HG03571 (cell line): Measurements from ENCODE around the gene EEF1AKMT1.

Experiments used
- ATAC-seq: cut with Tn5 transposase; IDR thresholded peaks from one replicate; pipeline ENCODE4 v1.9.1; 2021; ENCODE audit not compliant: unreplicated experiment

EEF1AKMT1 gene

DNA sequence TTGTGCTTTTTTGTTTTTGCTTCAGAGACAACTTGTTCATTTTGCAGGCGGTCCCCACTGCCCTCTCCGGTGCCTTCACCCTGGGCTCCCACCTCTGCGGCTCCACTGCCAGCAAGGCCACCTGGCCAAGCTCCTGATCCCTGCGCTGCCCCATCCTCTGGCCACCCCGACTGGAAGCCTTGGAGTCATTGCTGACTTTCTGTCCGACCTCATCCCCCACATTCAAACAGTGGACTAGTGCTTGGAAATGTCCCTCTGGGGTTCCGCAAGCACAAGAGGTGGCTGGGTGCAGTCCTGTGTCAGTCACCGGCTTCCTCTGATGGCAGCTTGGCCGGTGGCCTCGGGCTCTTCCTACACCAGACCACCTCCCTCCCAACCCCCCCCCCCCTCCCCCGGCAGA is 53.3 kb downstream of the EEF1AKMT1 start:
- no peak for ATAC-seq

DNA sequence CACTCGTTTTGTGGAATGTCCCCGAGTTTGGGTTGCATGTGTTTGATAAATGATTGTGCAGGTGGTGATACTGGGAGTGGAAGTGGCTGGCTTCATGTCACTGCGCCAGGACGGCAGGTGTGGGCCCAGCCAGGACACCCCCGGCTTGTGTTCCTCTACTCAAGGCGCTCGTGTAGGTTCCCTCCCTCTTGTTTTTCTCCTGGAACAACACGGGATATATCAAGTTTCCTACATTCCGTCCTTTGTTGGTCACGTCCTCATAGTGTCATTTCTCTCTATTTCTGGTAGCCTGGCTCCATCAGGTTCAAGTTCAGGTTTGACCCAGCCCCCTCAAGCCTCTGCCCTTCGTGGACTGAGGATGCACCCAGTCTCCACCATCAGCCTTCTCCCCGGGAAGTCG is 54.0 kb downstream of the EEF1AKMT1 start:
- ATAC-seq, result no peak

DNA sequence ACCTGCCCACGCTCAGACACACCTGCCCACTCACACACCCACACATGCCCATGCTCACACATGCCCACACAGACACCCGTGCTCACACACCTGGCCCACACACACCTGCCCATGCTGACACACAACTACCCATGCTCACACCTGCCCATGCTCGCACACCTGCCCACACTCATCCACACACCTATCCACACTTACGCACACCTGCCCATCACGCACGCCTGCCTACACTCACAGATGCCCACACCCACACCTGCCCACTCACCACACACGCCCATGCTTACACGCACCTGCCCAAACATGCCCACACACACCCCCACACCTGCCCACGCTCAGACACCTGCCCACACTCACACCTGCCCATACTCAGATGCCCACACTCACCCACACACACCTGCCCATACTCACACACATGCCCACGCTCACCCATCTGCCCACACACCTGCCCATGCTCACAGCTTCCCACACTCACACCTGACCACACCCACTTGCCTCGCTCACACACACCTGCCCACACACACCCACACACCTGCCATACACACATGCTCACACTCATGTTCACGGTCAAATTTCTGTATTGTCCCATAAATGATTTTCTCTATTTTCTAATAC is 54.7 kb downstream of the EEF1AKMT1 start:
- no peak for ATAC-seq

DNA sequence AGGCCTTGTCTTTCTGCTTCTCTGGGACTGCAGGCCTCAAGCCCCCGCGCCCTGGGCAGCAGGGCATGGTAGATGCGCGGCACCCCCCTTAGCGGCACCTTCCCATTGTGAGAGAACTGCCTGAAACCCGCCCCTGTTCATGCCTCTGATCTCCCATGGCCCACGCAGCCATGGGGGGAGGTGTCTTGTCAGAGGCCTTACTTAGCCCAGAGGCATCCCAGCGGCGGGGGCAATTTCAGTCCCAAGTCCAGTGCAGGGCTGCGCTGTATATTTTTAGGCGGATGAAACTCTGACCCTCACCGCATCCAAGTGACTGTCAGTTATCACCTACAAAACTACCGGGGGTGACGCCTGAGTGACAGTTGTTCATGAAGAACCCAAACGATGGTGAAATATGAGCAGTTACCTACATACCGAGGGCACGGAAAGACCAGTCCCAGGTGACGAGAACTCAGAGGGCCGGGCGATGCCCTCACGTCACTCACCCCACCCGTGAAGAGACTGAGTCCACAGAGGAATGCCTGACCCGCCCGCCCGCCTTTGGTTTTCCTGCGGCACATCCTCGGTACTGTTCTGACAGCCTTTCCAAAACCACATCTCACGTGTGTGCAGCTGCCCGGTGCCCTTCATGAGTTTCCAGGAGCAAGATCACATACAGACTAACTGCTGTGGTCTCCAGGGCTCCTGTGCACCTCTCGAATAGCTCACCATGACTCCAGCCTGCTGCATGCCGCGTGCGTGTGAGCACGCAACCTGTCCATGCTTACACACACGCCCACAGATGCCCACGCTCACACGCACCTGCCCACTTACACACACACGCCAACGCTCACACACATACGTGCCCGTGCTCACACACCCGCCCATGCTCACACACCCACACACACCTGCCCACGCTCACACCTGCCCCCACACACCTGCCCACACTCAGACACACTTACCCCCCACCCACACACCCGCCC is 55.9 kb downstream of the EEF1AKMT1 start:
- no peak for ATAC-seq

DNA sequence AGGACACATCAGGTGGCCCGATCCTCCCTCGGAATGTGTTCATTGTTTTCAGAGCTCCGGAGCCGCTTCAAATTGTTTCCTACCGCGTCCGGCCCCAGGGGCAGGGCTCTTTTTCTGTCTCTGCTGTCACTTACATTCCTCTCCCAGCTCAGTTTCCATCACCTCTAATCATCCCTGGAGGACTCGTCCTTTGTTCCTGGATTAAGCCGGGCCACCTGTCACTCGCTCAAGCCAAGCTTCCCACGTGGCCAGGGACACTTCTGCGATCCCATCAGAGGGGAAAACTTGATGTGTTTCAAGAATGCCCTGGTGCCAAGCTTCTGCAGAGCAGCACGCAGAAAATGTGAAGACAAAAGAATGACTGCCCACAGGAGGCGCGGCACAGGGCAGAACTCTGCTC is 56.8 kb downstream of the EEF1AKMT1 start:
- no peak for ATAC-seq

DNA sequence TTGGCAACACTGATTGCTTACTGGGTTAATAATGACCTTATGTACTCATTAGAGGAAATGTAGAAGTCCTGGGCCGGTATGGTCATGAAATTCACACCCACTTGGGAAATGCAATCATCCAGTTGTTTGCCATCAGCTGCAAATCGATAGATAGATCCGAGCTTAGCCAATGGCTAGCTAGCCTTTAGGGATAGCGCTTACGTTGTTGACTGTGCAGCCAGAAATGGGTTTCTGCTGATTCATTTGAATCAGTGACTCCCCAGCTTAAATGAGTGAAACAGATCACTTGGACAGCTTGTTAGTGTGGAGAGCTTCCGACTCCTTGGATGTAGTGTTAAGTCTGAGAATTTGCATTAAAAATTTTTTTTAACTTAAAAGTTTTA is 58.4 kb downstream of the EEF1AKMT1 start:
- ATAC-seq, result no peak

DNA sequence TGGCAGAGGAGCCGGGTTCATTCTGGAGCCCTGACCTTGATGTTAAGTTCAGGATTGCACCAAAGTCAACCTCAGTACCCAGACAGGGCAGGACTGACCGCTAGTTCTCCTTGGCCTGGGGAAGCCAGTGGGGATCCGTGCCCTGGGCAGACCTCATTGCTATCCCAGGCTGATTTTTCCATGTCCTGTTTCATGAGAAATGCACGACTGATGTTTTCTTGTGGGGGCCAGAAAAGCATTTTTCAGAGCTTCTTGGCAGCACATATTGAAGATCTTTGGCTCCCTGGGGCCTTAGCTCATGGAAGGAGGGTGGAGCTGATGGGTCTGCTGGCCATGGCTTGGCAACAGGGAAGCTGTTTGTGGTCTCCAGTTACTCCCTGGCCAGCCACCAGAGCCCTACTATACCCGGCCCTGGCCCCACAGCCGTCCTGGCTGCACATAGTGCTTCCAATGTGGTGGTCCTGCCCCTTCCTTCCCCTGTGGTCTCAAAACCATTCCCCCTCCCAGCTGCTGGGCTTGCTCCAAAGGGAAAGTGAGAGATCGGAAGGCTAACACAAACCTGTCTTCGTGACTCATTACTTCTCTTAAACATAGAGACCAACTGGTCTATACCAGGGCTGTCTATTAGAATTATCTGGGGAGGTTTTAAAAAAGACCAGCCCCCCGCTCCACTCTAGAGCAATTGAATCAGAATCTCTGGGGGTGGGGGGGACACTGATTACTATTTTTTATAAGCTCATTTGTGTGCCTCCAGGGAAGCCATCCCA is 59.0 kb downstream of the EEF1AKMT1 start:
- no peak for ATAC-seq

DNA sequence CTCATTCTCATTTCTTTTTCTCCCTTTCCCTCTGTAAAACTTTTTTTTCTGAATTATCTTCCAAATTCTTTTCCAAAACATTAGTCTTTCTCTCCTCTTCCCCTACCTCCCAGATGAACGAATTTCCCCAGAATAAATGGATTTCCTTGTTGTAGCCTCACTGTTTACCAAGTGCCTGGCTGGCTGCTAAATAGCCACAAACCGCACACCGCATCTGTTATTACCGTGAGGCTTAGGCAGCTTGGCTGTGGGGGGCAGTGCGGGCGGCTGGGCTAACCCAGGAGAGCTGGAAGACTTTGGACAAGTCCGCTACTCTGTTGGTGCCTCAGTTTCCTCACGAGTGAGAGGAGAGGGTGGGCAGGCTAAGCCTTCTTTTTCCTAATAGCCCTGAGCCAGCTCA is 59.6 kb downstream of the EEF1AKMT1 start:
- no peak for ATAC-seq

DNA sequence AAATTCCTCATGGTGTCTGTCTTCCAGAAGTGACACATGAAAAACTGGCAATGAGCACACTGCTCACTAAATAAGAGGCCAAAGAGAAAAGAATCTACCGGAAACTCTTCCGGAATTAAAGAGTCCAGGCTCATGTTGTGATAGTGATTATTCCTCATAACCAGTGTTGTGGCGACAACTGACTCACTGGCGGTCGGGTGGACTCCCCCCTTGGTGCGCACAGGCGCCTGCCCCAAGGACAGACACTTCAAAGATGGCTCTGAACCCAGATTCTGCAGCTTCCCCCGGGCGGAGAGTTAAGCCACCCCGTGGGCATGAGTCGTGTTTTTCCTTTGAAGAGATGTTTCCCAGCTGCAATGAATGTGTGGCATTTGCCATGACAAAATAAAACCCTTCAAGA is 60.0 kb downstream of the EEF1AKMT1 start:
- ATAC-seq, result no peak

DNA sequence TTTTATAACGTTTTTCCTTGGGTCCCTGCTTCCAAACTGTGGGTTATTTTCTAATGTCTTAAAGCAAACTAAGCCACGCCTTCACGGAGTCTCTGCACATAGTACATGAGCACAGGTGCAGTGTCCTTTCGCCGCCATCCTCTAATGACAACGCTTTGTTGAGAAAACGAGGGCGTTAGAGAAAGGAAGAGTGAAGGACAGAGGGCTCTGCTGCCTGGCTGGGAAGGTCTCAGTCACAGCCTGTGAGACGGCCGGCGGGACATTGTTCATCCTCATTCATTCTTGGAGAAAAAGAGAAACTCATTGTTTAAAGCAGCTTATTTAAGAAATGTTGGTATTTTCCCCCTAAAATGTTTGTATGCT is 60.8 kb downstream of the EEF1AKMT1 start:
- ATAC-seq, result no peak

DNA sequence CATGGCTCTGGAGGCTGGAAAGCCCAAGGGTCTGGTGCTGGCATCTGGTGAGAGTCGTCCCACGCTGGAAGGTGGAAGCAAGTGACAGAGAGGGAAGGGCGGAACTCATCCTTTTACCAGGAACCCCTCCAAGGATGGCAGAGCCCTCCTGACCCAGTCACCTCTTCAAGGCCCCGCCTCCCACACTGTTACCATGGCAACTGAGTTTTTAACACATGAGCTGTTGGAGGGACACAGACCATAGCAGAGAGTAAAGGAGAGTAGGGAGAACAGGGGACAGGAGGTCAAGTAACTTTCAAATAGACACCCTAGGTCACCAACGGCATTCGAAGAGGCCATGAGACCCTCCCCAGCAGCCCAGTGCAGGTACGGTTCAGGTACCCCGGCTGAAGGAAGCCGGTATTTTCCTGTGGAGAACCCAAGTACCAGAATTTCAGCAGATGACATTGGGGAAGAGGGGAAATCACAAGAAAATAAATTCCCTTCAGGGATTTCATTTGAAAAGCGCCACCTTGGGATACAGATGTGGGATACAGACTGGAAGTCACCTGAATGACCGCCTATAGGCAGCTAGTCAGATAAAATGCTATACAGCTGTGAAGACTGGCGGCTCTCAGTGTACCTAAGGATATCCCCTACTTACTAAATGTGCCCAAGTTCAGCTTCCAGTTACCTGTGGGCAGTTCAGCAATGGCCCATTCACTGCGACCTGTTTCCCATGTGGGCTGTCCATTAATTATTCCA is 62.3 kb downstream of the EEF1AKMT1 start:
- ATAC-seq, result no peak

DNA sequence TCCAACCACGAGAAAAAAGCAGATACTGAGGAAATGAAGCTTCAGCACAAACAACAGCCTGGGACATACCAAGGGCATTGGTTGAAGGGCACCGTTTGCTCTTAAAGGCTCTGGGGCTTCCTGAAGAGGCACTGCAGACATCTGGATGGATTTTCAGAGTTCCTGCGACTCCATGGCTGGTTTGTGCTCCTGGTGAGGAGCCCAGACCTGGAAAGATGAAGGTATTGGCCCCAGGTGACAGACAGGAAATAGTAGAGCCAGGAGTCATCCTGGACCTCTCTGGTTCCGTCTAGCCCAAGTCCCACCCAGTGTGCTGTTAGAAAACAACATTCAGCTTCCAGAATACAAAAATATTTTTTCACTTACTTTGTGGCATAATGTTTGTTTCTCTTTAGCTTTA is 64.0 kb downstream of the EEF1AKMT1 start:
- ATAC-seq, result no peak

DNA sequence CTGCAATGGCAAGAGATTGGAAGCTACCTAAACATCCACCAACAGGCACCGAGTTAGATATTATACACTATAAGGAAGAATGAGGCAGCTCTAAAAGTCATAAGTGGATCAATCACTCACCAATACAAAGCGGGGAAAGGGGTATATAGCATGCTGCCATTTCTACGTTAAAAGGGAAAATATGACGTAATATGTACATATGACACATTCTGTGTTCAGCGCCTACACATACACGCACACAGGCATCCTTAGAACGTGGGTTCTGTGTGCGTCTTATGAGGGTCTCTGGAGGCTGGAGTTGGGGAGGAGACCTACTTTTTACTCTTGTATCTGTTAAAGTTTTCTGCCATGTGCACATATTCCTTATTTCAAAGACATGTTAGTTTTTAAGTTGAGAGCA is 64.4 kb downstream of the EEF1AKMT1 start:
- no peak for ATAC-seq

DNA sequence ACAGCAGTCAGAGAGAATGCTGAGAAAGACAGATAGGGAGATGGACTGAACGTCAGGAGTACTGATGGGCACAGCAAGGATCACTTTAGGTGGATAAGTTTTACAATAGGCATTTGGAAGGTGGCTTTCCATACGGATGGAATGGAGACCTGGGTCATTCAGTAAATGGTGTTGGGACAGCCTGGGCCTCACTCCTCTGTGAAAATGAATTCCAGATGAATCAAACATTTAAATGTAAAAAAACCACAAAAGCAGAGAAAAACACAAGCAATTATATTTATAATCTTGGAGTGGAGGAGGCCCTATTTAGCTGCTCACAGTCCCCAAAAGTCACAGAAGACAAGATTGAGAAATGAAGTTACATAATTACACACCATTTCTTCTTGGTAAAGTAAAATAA is 65.5 kb downstream of the EEF1AKMT1 start:
- no peak for ATAC-seq

DNA sequence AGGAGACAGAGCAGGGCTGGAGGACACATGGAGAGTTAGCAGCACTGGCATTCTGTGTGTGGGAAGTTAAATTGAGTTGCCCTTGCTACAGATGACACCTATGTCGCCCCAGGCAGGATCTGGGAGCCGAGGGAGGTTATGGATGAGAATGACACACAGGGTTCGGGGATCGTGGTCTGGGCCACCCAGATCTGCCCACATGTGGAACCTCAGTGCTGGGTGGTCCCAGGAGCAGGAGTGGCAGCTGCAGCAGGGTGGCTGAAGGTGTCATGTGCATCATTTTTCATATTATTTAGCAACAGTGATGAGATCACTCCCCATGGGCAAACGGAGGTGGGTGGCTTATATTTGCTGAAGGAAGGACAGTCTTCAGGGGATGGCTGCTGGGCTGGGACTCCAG is 67.1 kb downstream of the EEF1AKMT1 start:
- ATAC-seq, result no peak

DNA sequence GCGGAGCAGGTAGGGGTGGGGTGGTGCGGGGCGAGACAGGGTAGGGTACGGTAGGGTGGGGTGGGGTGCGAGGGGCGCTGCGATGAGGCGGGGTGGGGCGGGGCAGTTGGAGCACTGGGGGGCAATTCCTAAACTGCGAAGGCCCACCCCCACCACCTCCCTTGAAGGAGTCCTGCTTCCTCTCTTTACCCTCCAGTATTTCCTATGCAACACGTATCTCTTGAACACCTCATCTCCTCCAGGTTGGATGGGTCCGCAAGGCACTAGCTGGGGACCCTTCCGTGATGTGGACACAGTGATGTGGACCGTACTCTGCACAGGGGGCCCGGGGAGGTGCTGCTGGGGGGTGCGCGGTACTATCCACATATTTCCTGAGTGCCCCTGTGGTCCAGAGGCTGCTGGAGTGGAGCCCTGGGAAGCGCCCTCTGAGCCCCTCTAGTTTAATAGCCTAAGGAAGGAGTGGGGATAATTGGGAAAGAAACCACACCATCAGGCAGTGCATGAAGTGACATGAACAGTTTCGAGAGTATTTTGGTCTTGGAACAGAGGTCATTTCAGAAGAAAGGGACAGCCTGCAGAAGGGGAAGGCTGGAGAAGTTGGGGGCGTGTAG is 69.2 kb downstream of the EEF1AKMT1 start:
- no peak for ATAC-seq

DNA sequence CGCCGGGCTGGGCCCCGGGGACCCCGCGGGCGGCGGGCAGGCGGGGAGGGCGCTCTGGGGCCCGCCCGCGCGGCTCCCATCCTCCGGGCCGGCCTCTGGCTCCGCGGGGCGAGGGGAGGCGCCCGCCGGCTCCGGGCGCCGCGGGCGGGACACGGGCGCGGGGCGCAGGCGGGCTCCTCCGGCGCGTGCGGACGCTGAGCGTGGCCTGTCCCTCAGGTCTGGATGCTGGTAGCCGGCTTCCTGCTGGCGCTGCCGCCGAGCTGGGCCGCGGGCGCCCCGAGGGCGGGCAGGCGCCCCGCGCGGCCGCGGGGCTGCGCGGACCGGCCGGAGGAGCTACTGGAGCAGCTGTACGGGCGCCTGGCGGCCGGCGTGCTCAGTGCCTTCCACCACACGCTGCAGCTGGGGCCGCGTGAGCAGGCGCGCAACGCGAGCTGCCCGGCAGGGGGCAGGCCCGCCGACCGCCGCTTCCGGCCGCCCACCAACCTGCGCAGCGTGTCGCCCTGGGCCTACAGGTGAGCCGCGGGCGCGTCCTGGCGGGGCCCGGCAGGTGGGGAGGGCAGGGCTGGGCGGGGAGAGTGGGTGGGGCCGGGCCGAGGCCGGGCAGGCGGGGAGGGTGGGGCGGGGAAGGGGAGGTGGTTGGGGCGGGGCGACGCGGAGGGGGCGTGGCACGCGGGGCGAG is 69.8 kb downstream of the EEF1AKMT1 start:
- peak; percentile 81 for ATAC-seq

DNA sequence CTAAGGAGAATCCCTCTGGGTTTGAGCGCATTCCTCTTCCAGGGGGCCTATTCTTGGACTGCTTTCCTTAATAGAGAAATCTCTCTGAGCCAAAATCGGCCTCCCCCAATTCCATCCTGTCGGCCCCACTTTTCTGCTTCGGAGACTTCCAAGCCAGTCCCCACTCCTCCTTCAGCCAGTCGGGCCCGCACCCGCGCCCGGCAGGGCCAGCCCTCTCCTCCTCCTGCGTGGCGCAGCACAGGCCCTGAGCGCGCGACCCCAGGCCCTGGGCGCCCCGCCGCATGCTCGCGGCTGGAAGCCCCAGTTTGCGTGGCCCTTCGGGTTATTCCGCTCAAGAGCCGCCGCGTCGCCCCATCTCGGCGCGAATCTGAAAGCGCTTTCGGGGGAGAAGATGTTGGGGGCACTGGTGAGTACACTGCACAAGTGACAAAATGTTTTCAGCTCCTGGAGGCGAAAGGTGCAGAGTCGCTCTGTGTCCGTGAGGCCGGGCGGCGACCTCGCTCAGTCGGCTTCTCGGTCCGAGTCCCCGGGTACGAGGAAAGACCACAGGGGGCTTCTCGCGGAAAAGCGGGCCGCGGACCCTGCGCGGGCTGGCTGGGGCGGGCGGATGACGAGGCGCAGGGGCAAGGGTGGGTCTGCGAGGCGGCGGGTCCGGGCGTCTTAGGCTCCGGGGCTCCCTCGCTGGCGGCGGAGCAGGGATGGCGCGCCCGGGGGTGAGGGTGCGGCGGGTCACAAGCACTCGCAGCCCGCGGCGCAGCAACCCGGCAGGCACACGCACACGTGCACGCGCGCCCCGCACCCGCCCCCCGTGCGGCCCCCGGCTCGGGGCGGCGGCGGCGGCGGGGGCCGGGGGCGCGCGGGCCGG is 70.6 kb downstream of the EEF1AKMT1 start, which contains the start of gene IL17D:
TSS of gene IL17D (plus strand) at position 785 of the 865 bp plus-strand sequence. CDS start 303 bp downstream, outside the sequence.
- peak; percentile 21 for ATAC-seq

DNA sequence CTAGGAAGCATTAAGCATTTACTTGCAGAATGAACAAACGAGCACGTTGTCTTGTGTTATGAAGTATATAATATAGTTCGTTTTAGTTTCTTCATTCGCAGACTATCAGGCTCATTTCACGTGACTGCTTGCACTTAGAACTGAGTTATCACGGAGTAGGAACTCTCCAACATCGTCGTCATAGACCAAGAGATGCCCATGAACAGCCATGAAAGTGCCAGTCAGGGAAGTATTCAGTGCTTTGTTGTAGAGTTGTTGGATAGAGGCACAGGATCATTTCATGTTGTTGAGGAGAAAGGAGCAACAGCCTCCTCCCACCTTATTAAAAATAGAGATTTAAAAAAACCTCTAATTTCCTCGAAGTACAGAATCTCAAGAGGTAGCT is 71.2 kb downstream of the EEF1AKMT1 start:
- no peak for ATAC-seq
